Lower leg skin (tissue), 3 donors: ENCODE measurements around the gene KRT79.

Experiments used
- POLR2A ChIP-seq, 2 donors: fragments of 450-650 bp; IDR thresholded peaks; one replicate each; pipeline ENCODE4 v1.6.1; 2016 to 2017; ENCODE audit warnings: antibody characterized with exemption in 2 of 2, mild to moderate bottlenecking in 1 of 2, moderate library complexity in 1 of 2
- TF ChIP-seq, protein P1 (sequence below), 3 donors: fragments of 450-650 bp; IDR thresholded peaks; one replicate each; pipeline ENCODE4 v1.5.1; 2016; ENCODE audit warnings: antibody characterized with exemption in 3 of 3, mild to moderate bottlenecking in 3 of 3, moderate library complexity in 2 of 3

DNA sequence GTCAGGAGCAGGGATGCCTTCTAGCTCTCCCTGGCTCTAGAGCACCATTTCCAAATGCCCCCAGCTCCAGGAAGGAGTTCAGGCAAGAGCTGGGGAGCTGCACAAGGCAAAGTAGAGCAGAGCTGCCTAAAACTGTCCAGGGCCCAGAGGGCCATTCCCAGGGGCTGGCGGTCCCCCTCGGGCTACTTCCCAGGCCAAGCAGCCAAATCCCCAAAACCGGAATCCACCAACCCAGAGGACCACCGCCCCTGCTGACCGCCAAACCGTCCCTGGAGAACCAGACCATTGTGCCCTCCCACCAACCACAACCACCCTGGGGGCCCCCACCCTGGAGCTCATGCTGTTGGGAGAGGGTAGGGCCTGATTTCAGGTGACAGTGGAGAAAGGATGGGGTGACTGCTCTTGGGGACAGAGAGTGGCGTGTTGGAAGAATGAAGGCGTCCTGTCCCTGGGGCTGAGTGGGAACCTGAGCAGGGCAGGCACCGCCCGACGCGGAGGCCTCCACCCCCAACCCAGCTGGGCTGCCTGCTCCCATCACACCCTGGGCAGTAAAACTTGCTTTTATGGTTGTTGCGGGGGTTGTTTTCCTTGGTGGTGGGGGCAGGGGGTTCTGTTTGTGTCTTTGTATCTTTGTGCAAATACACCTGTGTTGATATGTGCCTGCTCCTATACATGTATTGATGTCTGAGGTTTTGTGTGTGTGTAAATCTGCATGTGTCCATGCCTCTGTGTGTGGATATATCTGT lies 38.7 kb upstream of the KRT79 start:
- TF ChIP-seq, protein P1, sequence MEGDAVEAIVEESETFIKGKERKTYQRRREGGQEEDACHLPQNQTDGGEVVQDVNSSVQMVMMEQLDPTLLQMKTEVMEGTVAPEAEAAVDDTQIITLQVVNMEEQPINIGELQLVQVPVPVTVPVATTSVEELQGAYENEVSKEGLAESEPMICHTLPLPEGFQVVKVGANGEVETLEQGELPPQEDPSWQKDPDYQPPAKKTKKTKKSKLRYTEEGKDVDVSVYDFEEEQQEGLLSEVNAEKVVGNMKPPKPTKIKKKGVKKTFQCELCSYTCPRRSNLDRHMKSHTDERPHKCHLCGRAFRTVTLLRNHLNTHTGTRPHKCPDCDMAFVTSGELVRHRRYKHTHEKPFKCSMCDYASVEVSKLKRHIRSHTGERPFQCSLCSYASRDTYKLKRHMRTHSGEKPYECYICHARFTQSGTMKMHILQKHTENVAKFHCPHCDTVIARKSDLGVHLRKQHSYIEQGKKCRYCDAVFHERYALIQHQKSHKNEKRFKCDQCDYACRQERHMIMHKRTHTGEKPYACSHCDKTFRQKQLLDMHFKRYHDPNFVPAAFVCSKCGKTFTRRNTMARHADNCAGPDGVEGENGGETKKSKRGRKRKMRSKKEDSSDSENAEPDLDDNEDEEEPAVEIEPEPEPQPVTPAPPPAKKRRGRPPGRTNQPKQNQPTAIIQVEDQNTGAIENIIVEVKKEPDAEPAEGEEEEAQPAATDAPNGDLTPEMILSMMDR (IDR thresholded peaks at IDR 0.05), result no peak
- TF ChIP-seq POLR2A (IDR thresholded peaks at IDR 0.05), result no peak
